NCI-H1436 treated with DMSO at 0.1 percent for 48 hours (cell line): ENCODE results near the gene SLC25A48.
"Not testable (repeated sequence)": the region's sequence is repeated elsewhere in the genome, so short reads cannot be mapped to it uniquely, and the experiment has no call there.

Experiments
- DNase-seq: peaks from one replicate; lab custom pipeline; 2025; lab: John Stamatoyannopoulos, UW

The SLC25A48 gene

DNA sequence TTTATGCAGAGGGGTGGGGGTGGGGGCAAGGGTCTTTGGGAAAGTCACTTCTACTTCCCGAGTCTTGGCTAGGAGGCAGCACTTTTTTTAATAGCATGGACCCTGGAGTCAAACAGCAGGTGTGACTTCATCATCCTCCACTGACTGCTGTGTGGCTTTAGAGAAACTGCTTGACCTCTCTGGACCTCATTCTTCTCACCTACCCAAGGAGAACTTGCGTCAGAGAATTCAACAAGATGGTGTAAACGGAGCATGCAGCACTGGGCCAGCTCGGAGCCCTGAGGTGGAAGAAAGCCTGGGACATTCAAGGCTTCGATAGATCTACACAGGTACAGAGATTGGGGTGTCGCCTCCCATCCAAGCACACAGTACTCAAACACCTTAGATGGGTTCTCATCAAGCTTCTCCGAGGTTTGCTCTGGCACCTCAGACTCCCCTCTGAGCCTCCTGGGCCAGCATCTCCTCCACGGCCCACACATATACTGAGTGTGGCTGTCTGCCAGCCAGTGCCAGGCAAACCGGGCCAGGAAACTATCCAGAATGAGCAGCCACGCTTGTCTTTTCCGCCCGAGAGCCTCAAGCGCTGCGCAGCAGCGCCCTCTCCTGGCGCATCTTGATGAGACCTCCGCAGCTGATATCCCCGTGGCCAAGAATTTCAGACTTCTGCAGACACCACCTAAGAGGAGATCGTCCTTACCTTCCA is 4.6 kb upstream of the SLC25A48 start:
- DNase-seq, result no peak

DNA sequence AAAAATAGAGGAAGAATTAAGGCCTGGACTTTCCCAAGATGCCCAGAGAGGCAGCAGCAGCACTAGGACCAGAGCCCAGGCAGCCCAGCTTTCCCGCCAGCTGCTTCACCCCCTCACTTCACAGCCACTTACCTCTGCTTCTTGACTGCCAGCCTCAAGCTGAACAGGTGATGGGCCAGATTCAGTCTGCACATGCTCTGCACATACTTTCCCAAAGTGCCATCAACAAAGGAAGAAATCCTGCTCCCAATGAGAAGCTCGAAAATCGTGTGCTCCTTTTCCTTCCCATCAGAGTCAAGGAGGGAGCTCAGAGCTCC is 4.1 kb upstream of the SLC25A48 start:
- no peak for DNase-seq

DNA sequence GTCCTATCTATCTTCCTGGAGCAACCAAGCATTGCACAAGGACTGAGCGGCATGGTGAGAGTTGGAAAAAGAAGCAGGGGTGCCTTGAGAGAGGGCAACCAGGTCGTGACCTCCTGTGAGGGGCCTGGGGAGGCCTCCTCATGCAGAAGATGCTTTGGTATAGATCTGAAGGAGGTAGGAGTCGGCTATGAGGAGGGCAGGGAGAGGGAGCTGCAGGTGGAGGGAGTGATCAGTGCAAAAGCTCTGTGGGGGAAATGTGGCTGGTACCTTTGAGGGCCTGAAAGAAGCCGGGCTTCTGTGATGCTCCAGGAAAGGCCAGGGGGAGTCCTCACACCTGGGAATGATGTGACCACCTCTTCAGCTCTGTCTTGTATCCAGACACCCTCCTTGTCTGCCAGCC is 3.6 kb upstream of the SLC25A48 start:
- DNase-seq, result no peak

DNA sequence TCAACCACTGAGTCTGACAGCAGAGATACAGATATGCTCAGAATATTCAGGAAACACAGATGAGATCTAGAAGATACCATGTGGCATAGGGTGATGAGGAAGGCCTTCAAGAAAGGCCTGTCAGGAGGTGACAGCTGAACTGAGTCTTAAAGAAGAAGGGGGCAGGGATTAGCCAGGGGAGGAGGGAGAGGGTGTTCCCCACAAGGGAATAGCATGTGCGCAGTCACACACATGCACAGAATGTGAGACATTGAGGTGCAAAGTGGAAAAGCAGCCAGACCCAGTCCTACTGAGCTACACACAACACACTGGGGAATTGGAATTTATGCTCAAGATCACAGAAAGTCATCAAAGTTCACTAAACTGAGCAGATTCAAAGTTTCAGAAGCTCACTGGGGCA is 3.0 kb upstream of the SLC25A48 start:
- no peak for DNase-seq

DNA sequence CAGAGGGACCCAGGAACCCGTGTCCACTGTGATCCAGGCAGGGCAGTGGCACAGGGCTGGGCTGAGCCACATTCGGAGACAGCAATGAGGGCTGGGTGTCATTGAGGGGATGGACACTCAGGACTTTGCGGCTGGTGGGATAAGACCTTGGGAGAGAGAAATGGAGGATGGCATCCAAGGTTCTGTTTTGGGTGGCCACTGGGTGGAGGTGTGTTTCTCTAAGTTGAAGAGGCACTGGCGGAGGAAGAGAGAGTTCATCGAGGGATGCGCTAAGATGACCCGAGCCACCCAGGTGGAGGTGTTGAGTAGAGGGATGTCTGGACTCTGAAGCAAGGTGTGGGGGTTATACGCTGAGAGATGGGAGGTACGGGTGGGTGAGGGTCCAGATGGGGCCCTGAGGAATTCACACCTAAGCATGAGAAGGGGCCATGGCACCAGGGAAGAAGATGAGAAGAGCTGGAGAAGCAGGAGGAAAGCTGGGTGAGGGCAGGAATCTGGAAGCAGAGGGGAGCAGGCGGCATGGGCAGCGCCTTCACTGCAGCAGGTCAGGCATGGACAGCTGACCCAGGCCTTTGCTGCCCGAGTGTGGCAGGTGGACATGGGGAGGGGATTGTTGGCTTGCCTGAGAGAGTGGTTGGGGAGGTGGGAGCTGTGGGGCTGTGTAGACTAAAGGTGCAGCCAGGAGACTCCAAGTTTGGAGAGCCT is 2.5 kb upstream of the SLC25A48 start:
- no peak for DNase-seq

DNA sequence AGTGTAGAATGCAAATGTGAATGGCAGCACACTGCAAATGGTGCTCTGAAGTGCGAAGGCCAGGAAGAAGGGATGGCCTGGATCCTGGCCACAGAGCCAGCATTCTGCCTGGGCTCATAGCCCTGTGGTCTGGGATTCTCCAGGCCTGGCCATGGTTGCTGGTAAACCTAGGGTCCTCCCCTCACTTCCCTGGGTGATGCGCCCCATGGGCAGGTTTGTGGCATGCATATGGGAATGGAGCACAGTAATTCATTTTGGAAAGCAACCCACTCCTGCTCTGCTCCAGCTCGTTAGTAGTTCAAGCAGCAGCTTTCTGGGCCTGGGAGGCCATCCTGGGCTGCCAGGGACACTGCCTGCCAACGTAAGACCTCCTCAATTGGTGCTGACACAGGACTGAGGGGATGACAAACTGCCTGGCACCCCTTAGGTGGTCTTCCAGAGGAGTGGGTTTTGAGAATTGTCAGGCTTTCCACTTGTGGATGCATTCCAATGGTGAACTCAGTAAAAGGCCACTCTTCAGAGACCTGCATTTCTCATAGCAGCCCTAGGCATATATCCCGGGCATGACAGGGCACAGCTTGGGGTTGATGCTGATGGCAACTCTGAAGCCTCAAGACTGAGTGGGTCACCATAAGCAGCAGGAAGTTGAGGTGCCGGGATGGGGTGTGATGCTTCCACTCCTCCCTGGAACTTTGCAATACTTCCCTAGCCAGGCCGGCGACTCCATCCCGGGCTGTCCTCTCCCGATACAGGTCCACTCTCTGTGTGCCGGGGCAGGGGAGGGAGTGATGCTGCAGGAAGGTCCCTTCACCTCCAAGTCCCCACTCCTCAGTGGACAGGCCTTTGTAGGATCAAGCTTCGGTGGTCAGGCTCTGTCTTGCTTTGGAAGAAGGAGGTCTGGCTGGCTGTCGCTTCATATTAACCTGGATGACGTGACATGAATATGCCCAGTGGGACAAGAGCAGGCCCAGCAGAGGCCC is 1.2 kb upstream of the SLC25A48 start:
- DNase-seq, result no peak

DNA sequence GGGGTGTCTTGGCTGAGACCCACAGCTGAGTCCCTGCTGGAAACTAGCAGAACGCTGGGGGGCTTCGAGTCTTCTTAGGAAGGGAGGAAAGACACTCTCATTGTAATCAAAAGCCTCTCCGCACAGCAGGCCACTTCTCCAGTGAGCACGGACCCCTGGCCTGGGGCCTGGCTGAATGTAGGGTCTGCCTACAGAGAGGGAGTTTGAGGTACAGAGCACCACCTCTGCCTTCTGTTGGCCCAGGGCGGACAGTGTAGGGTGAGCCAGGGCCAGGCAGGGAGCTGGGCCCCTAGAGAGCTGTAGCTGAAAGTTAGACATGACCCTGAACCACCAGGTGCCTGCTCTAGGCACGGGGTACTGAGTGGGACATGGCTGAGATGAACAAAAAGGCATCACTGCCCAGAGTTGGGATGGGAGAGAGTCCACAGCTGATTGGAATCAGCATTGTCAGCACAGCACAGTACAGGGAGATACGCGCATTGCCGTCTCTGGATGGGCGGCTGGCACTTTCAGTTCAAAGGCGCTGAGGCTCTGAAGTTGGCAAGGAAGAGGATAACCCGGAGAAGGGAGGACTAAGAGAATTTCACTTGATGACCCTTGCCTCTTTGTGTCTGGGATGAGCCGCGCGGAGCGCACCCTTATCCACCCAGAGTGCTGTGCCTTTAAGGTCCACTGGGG is 363 bp upstream of the SLC25A48 start:
- DNase-seq, result no peak

DNA sequence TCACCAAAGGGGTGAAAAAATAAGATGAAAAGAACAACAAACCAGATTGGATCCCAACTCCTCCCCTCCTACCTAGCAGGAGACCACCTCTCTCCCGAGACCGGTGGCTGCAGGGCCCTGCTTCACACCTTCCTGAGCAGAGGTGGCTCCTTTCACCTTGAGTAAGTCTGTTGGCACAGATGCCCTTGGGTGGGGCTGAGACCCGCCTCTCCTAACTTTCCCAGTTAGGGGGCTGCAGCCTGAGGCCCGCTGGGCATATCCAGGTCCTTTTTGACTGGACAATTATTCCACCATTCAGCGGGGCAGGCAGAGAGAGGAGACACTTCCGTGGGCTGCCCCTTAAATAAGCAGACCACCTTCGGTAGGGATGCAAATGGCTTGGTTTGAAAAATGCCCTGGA is 1.3 kb downstream of the SLC25A48 start:
- no peak for DNase-seq

DNA sequence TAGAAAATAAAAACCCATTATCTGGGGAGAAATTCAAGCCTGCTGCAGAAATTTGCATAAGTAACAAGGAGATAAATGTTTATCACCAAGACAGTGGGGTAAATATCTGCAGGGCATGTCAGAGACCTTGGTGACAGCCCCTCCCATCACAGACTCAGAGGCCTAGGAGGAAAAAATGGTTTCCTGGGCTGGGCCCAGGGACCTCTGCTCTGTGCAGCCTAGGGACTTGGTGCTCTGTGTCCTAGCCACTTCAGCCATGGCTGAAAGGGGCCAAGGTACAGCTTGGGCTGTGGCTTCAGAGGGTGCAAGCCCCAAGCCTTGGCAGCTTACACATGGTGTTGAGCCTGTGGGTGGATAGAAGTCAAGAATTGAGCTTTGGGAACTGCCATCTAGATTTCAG is 3.9 kb downstream of the SLC25A48 start:
- DNase-seq, result not testable (repeated sequence)

DNA sequence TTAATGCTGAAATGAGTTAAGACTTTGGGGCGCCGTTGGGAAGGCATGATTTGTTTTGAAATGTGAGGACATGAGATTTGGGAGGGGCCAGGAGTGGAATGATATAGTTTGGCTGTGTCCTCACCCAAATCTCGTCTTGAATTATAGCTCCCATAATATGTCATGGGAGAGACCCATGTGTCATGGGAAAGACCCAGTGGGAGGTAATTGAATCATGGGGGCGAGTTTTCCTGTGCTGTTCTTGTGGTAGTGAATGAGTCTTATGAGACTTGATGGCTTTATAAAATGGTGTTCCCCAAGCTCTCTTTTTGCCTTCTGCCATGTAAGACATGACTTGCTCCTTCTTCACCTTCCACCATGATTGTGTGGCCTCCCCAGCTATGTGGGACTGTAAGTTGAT is 5.1 kb downstream of the SLC25A48 start:
- no peak for DNase-seq

DNA sequence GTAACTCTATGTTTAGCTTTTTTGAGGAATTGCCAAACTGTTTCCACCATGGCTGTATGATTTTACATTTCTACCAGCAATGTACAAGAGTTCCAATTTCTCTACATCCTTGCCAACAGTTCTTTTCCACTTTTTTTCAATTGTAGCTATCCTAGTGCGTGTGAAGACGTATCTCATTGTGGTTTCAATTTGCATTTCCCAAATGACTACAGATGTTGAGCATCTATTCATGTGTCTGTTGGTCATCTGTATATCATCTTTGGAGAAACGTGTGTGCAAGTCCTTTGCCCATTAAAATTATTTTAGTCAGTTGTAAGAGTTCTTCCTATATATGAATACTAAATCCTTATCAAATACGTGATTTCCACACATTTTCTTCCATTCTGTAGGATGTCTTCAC is 6.5 kb downstream of the SLC25A48 start:
- DNase-seq, result no peak

DNA sequence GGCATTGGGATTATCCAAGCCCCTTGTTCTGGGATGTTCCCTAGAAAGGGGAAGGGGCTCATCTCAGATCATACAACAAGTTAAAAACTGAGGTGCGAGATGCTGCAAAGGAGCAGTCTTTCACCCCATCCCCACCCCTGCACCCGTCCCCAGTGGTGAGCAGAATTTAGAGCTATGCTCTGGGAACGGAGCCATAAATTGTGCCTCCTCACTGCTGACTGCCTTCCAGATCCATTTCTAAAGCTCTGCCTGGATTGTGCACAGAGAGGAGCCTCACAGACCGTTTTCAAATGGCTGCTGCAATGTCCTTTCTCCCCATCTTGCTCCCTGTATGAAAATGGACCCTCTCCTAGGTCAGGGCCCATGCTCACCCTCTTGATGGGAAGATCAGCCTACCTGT is 8.3 kb downstream of the SLC25A48 start:
- no peak for DNase-seq

DNA sequence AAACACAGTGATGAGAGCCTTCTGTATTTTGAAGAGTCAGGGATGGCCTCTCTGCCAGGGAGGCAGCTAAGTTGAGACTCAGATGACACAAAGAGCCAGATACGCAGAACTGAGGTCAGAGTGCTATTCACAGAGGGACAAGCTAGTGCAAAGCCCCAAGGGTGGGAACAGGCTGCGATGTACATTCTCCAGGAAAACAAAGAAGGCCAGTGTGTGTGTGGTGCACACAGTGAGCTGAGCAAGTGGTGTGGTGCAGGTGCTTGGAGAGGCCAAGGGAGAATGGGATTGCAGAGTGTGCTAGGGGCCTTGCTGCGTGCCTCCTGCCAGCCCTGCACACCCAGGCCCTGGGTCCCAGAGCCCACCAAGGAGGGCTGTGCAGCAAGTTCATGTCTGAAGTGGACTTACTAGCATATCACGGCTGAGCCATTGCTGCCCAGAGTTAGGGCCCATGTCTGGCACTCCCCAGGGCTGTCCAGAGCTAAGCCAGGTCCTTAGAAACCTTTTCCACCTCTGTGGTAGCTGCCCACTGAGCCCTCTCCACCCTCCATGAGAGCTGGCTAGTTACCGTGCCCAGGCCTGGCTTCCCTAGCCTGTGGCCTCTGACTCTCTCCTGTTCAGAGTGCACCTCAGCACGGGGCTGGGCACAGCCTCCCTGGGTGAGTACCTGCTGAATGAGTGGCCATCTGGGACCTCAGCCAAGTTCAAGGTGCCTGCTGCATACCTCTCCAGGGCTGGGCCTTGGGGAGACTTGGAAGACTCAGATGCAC is 9.3 kb downstream of the SLC25A48 start:
- no peak for DNase-seq

DNA sequence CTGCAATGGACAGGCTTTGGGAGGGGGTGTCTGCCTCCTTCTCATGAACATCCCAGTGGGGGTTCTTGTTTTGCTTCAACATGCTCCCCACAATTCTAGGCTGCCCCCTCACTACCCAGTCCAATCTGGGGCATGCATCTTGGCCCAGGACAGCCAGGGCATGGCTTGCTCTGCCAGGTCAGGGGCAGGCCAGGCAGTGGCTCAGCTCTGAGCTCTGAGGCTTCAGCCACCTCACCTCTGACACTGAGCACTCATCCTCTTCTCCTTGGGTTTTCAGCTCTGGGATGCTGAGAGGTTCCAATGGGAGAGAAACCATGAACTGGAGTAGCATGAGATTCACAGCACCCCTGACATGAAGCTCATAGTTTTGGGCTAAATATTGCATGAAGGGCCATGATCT is 11.8 kb downstream of the SLC25A48 start:
- no peak for DNase-seq

DNA sequence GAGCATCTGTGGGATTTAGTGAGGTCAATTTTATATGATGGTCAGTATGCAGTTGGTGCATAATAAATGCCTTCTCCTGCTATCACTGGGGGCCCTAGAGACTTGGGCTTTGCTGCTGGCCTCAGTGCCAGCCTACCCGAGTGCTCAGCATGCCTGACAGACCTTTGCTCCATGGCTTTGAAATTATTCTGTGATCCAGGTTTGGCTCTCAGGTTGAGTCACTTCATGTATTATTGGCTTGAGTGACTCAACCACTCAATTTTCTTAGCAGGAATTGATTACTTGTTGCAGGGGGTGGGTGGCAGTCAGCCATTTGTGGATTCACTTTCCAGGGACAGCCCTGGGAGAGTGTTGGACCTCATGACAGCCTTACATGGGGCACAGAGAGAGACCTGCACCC is 13.5 kb downstream of the SLC25A48 start:
- no peak for DNase-seq

DNA sequence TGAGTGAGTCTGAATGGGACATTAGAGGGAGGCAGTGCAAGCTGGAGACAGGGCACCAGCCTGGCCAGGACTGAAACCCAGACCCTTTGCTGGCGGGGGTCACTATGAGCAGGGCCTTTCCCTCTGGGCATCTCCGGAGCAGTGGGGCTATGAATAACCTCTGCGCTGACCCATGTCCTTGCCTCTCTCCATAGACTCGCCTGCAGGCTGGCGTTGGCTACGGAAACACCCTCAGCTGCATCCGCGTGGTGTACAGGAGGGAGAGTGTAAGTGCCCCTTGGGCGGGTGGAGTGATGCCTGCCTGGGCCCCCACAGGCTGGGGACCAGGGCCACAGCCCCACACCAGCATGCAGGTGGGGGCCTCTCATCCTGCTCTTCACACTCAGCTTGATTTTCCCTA is 15.8 kb downstream of the SLC25A48 start:
- no peak for DNase-seq

DNA sequence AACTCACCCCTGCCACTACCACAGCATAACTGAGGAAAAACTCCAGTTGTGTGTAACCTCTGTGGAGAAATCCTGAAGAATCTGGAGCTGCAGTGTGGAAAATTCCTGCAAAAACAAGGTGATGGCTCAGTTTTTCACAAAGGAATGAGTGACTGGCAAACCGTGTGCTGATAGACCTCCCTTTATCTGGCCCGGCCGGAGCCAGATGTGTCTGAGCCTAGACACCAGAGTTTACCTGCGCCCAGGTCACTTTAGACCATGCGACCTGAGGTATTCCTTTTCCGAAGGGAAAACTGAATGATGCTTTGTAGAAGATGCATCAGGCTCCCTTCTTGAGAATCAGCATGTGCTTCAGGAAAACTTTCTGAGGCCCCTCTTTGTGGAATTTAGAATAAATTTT is 16.2 kb downstream of the SLC25A48 start:
- no peak for DNase-seq

DNA sequence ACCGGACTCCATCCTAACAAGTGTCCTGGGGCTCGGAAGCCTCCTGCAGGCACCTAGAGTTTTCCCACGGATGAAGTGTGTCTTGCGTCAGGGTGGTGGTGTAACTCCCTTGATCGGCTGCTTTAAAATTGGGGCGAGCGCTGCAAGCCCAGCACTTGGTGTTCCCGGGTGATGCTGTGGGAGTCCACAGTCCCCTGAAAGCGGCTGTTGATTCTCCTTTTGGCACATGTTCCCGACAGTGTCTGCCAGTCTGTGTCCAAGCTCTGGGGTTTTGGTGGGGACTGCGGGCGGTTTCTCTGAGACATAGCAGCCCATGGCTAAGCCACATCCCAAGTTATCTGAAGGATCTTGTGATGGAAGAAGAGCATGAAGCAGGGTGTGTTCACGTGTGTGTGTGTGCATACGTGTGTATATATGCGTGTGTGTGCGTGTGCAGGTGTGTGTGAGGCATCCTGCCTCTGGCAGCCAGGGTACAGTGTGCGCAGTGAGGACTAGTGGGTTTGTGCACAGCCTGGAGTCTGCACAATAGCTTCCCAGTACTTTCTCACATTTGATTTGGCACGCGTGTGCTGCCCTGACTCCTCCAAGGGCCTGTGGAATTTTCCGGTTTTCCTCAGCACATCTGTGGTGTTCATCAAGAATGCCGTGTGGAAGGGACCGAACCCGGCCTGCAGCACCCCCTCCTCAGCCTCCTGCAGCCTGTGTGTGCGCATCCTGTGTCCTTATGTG is 16.9 kb downstream of the SLC25A48 start:
- no peak for DNase-seq

DNA sequence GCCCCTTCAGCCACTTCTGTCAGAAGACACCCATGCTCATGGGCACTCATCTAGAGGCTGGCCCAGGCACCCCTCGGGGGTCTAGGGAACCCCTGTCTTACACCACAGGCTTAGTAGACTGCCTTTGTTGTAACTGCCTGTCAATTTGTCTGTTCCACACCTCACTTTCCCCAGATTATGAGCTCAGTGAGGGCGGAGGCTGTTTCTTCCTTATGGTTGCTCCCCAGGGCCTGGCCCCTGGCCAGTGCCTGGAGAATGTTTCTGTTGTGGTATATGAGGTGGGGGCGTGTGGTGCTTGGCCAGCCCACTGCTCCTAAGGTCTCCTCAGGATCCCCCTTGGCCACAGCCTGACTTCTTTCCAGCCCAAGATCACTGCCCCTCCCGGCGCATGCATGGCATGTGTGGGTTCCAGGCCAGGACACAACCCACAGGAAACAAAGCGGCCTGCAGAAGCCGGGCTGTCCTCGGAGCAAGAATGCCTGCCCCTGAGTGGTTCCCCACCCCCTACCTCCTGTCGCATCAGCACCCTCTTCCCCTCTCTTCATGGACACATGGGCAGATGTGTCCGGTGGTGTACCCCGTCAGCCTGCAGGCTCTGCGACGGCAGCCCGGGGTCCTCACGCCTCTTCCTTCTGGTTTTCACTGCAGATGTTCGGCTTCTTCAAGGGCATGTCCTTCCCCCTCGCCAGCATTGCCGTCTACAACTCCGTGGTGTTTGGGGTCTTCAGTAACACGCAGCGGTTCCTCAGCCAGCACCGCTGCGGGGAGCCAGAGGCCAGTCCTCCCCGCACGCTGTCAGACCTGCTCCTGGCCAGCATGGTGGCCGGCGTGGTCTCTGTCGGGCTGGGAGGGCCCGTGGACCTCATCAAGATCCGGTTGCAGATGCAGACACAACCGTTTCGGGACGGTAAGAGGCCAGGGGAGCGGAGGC is 17.7 kb downstream of the SLC25A48 start:
- DNase-seq, result no peak
